Panc1 (cell line): ENCODE measurements around the gene PDZK1IP1. TPM values are rescaled to one million over a fixed set of nuclear protein-coding genes. Genes with fewer than 3 reads are reported as not detected.

Experiments used
- ATAC-seq: fragments of 200-7000 bp; cut with Tn5 transposase; 2 replicates; pipeline ENCODE4 v1.9.1; 2020; ENCODE audit warnings: mild to moderate bottlenecking, moderate library complexity
- BruUV-seq: library from RNA; stranded (reverse); fragments of 400-500 nt; replicated peaks from 2 replicates; lab custom pipeline; 2021; lab: Mats Ljungman, UMichigan
- CTCF ChIA-PET: fragments of 300-600 bp; sonication (Branson Sonifier 250); formaldehyde crosslinking; loops from one replicate; lab custom pipeline; 2022; ENCODE audit warnings: antibody characterized with exemption; lab: Charles Lee
- POLR2A ChIA-PET: fragments of 300-600 bp; sonication (Branson Sonifier 250); formaldehyde crosslinking; loops from one replicate; lab custom pipeline; 2022; ENCODE audit warnings: antibody characterized with exemption; lab: Charles Lee
- DNase-seq: peaks from one replicate; pipeline ENCODE4 v3.0.0-alpha.2; 2010; ENCODE audit warnings: low read depth, low spot score
- H3K27ac ChIP-seq: 2 replicates; pipeline ENCODE4 v1.5.1; 2011; ENCODE audit warnings: mild to moderate bottlenecking, low read length, inconsistent platforms
- H3K27me3 ChIP-seq: fragments of 200-500 bp; sonication (Bioruptor generic); 2 replicates; pipeline ENCODE4 v1.6.0; 2014; ENCODE audit warnings: low read length, inconsistent platforms; ENCODE audit not compliant: control insufficient read depth, insufficient read depth
- H3K36me3 ChIP-seq: fragments of 200-500 bp; sonication (Bioruptor generic); 2 replicates; pipeline ENCODE4 v1.5.1; 2014; ENCODE audit warnings: inconsistent platforms, mild to moderate bottlenecking, low read length, moderate library complexity; ENCODE audit not compliant: control insufficient read depth, insufficient read depth
- H3K4me1 ChIP-seq: 2 replicates; pipeline ENCODE4 v1.5.1; 2011; ENCODE audit warnings: inconsistent platforms, mild to moderate bottlenecking, low read length, moderate library complexity; ENCODE audit not compliant: control insufficient read depth, insufficient read depth
- H3K4me3 ChIP-seq, 2 experiments: 2 replicates each; pipeline ENCODE4 v1.5.1; 2011 to 2012; ENCODE audit warnings: low read depth in 2 of 2, low read length in 2 of 2, mild to moderate bottlenecking in 2 of 2, inconsistent platforms in 1 of 2, moderate library complexity in 1 of 2
- H3K9me3 ChIP-seq: fragments of 200-500 bp; sonication (Bioruptor generic); 2 replicates; pipeline ENCODE4 v1.5.1; 2014; ENCODE audit warnings: low read depth, mild to moderate bottlenecking, inconsistent platforms, low read length, moderate library complexity; ENCODE audit not compliant: control insufficient read depth, insufficient read depth
- POLR2AphosphoS5 ChIP-seq: IDR thresholded peaks from 2 replicates; pipeline ENCODE4 v1.6.1; 2012; ENCODE audit warnings: mild to moderate bottlenecking, low read depth, low read length, moderate library complexity
- SIN3A ChIP-seq: IDR thresholded peaks from 2 replicates; pipeline ENCODE4 v1.6.1; 2012; ENCODE audit warnings: low read depth, mild to moderate bottlenecking, low read length, moderate library complexity, borderline replicate concordance; ENCODE audit not compliant: insufficient read depth
- TCF7L2 ChIP-seq: IDR thresholded peaks from 2 replicates; pipeline ENCODE4 v1.6.1; 2011; ENCODE audit warnings: mild to moderate bottlenecking, low read depth, low read length, inconsistent platforms
- in situ Hi-C: cut with HindIII; loops from 2 replicates; pipeline ENCODE4 v1.10.0; 2016; ENCODE audit warnings: low sequenced_read_pairs, low pct_unique_long_range_greater_than_20kb
- intact Hi-C: fragments of 100-400 bp; cut with micrococcal nuclease; formaldehyde crosslinking; loops from one replicate; pipeline ENCODE4 v1.10.0; 2022; ENCODE audit not compliant: unreplicated experiment
- total RNA-seq: library from RNA; stranded (reverse); gene quantifications from one replicate; pipeline ENCODE4 v1.2.1, GENCODE V29; 2021; ENCODE audit not compliant: unreplicated experiment
- TF ChIP-seq, protein P1 (sequence below): fragments of 450-650 bp; IDR thresholded peaks from 2 replicates; pipeline ENCODE4 v1.5.1; 2017; ENCODE audit warnings: mild to moderate bottlenecking
- TF ChIP-seq, protein P2 (sequence below), 2 experiments: IDR thresholded peaks; 2 replicates each; pipeline ENCODE4 v1.6.1; 2011 to 2012; ENCODE audit warnings: low read depth in 2 of 2, control low read depth in 1 of 2, low read length in 1 of 2, mild to moderate bottlenecking in 1 of 2, moderate library complexity in 1 of 2; ENCODE audit not compliant: insufficient read depth in 1 of 2

PDZK1IP1 gene
- total RNA-seq, 1 experiment from 2014 or later = not detected

DNA sequence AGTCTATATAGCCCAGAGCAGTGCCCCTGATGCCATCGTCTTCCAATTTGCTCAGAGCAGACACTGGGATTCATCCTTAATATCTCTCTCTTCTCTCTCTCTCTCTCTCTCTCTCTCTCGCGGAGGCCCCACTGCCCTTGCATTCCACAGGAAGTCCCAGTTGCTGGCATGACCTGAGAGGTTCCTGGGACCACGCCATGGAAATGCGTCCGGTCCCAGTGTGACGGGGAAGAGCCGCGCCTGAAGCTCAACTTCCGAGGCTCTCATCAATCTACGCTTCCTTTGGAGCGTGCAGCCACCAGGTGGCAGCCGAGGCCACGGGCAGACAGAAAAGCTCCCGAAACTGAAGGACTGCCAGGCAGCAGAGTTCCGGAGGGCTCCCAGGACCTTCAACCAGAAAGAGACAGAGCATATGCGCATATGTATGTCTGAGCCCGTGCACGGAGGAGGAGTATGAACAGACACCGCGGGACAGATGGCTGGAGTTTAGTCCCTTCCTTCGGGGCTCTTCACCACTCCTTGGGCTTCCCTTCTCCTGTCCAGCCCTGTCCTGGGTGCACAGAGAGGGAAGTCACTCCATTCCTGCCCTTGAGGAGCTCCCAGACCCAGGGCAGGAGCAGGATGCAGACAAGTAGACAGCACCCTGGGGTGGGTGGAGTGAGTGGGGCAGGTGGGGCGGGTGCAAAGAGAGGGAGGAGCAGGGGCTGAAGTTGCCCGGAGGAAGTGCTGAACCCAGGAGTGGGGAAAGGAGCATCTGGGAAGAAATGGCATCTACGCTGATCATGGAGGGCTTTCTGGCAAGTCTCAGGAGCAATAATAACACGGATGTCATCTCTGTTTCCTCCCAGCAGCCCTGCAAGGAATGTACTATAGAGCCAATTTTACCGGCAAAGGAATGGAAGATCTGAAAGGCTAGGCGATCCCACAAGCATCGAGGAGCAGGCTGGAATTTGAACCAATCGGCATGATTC, 10.5 kb downstream of the PDZK1IP1 start:
- no TSS peak for BruUV-seq
- no peaks in the 10 kb centered on the region for H3K4me1 ChIP-seq
- no peaks in the 10 kb centered on the region for H3K9me3 ChIP-seq
- ChIA-PET POLR2A (interaction anchor here (0.6 to 0.7 kb wide), 3 partner anchors 44 to 219 kb away, joined by 3 to 7 read pairs (median 6); no protein-coding TSS in a partner anchor), CTCF (interaction anchor here (0.7 to 1.7 kb wide), 9 partner anchors 10 to 595 kb away, joined by 3 to 25 read pairs (median 4); partner anchors contain the start of gene PDZK1IP1)
- TF ChIP-seq, protein P1, sequence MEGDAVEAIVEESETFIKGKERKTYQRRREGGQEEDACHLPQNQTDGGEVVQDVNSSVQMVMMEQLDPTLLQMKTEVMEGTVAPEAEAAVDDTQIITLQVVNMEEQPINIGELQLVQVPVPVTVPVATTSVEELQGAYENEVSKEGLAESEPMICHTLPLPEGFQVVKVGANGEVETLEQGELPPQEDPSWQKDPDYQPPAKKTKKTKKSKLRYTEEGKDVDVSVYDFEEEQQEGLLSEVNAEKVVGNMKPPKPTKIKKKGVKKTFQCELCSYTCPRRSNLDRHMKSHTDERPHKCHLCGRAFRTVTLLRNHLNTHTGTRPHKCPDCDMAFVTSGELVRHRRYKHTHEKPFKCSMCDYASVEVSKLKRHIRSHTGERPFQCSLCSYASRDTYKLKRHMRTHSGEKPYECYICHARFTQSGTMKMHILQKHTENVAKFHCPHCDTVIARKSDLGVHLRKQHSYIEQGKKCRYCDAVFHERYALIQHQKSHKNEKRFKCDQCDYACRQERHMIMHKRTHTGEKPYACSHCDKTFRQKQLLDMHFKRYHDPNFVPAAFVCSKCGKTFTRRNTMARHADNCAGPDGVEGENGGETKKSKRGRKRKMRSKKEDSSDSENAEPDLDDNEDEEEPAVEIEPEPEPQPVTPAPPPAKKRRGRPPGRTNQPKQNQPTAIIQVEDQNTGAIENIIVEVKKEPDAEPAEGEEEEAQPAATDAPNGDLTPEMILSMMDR = peak; percentile 93
- TF ChIP-seq SIN3A (no peak), TCF7L2 (no peak), POLR2AphosphoS5 (0 out of 2 replicates have a peak, but pooled peaks have one; percentile 26)
- TF ChIP-seq, protein P2, sequence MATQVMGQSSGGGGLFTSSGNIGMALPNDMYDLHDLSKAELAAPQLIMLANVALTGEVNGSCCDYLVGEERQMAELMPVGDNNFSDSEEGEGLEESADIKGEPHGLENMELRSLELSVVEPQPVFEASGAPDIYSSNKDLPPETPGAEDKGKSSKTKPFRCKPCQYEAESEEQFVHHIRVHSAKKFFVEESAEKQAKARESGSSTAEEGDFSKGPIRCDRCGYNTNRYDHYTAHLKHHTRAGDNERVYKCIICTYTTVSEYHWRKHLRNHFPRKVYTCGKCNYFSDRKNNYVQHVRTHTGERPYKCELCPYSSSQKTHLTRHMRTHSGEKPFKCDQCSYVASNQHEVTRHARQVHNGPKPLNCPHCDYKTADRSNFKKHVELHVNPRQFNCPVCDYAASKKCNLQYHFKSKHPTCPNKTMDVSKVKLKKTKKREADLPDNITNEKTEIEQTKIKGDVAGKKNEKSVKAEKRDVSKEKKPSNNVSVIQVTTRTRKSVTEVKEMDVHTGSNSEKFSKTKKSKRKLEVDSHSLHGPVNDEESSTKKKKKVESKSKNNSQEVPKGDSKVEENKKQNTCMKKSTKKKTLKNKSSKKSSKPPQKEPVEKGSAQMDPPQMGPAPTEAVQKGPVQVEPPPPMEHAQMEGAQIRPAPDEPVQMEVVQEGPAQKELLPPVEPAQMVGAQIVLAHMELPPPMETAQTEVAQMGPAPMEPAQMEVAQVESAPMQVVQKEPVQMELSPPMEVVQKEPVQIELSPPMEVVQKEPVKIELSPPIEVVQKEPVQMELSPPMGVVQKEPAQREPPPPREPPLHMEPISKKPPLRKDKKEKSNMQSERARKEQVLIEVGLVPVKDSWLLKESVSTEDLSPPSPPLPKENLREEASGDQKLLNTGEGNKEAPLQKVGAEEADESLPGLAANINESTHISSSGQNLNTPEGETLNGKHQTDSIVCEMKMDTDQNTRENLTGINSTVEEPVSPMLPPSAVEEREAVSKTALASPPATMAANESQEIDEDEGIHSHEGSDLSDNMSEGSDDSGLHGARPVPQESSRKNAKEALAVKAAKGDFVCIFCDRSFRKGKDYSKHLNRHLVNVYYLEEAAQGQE (IDR thresholded peaks at IDR 0.05; ENCODE audit: insufficient read depth in 1 of 2, low read depth in 2 of 2, low read length in 1 of 2) = peak in 1 of 2 experiments; percentile 63; a peak in 1 of 4 replicates
- DNase-seq (peak; percentile 74), ATAC-seq (peak; percentile 88)
- intact Hi-C loops = loop anchor here (1.0 kb wide), 1 partner anchor 84 kb away; no protein-coding TSS in a partner anchor
- no peaks in the 10 kb centered on the region; the same call in 1 of the 2 replicates for H3K27me3 ChIP-seq
- peak overlapping the region; percentile 35 to 69 for H3K4me3 ChIP-seq
- in situ Hi-C loops = no loop called here
- no peaks in the 10 kb centered on the region for H3K36me3 ChIP-seq
- H3K27ac ChIP-seq = peak overlapping the region; percentile 52; the same call in 1 of the 2 replicates

DNA sequence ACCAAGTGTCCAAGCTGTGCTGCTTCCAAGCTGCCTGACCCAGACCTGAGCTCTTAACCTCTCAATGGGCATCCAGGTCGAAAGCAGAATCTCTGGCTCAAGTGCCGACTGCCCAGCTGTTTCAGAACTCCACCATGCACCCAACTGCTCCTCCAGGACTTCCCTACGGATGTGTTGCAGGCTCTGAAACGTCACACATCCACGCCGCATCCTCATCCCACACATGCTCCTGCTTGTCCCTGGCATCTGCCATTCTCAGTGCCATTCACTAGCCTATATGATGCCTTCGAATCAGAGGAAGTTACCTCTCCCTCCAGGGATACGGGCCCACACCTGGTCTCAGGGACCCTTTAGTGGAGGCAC, 11.2 kb downstream of the PDZK1IP1 start:
- peak overlapping the region; percentile 35 to 69 for H3K4me3 ChIP-seq
- no peaks in the 10 kb centered on the region for H3K36me3 ChIP-seq
- ChIA-PET POLR2A (no interaction called here), CTCF (interaction anchor here (0.7 to 1.7 kb wide), 7 partner anchors 11 to 520 kb away, joined by 3 to 25 read pairs (median 3); partner anchors contain the start of gene PDZK1IP1)
- BruUV-seq = TSS peak; percentile 87
- no peak for TF ChIP-seq TCF7L2
- TF ChIP-seq, protein P2 (IDR thresholded peaks at IDR 0.05; ENCODE audit: insufficient read depth in 1 of 2, low read depth in 2 of 2, low read length in 1 of 2) = no peak
- no peak for TF ChIP-seq POLR2AphosphoS5
- TF ChIP-seq SIN3A = no peak
- TF ChIP-seq, protein P1 = no peak
- intact Hi-C loops = loop anchor here (1.0 kb wide), 1 partner anchor 85 kb away; no protein-coding TSS in a partner anchor
- ATAC-seq = no peak
- H3K27ac ChIP-seq = peak overlapping the region; percentile 52; the same call in 1 of the 2 replicates
- no peak for DNase-seq
- no peaks in the 10 kb centered on the region for H3K4me1 ChIP-seq
- H3K27me3 ChIP-seq = no peaks in the 10 kb centered on the region; the same call in 1 of the 2 replicates
- in situ Hi-C loops = no loop called here
- no peaks in the 10 kb centered on the region for H3K9me3 ChIP-seq
